GM19351 (cell line): ENCODE results near the gene USP10.
"Not testable (repeated sequence)": the region's sequence is repeated elsewhere in the genome, so short reads cannot be mapped to it uniquely, and the experiment has no call there.

Experiments used
- ATAC-seq: cut with Tn5 transposase; IDR thresholded peaks from one replicate; pipeline ENCODE4 v1.9.1; 2021; ENCODE audit warnings: mild to moderate bottlenecking, moderate library complexity; ENCODE audit not compliant: unreplicated experiment

The USP10 gene

GRCh38 chr16:84726079-84726668 lies 26.4 kb downstream of the USP10 start:
- ATAC-seq = no peak

- ATAC-seq = no peak
Measured at GRCh38 chr16:84726669-84727467, 27.1 kb downstream of the USP10 start.

GRCh38 chr16:84728853-84729424 lies 29.1 kb downstream of the USP10 start:
- ATAC-seq = no peak

- no peak for ATAC-seq
Measured at GRCh38 chr16:84729716-84730320, 30.0 kb downstream of the USP10 start.

- ATAC-seq = peak; percentile 71
Measured at GRCh38 chr16:84730406-84731106, 30.8 kb downstream of the USP10 start.

- not testable (repeated sequence) for ATAC-seq
Measured at GRCh38 chr16:84732332-84732673, 32.5 kb downstream of the USP10 start.

GRCh38 chr16:84732674-84733352 lies 33.0 kb downstream of the USP10 start:
- ATAC-seq = no peak

GRCh38 chr16:84735849-84736586 lies 36.2 kb downstream of the USP10 start:
- ATAC-seq = no peak

GRCh38 chr16:84737192-84738011 lies 37.6 kb downstream of the USP10 start:
- no peak for ATAC-seq

GRCh38 chr16:84738255-84739038 lies 38.6 kb downstream of the USP10 start:
- ATAC-seq = peak; percentile 72

- no peak for ATAC-seq
Measured at GRCh38 chr16:84739349-84740124, 39.7 kb downstream of the USP10 start.

GRCh38 chr16:84740596-84741116 lies 40.9 kb downstream of the USP10 start:
- ATAC-seq = no peak

GRCh38 chr16:84741340-84741830 lies 41.6 kb downstream of the USP10 start:
- no peak for ATAC-seq

- no peak for ATAC-seq
Measured at GRCh38 chr16:84742641-84743092, 42.9 kb downstream of the USP10 start.

GRCh38 chr16:84746231-84746630 lies 46.4 kb downstream of the USP10 start:
- ATAC-seq = no peak

GRCh38 chr16:84746875-84747274 lies 47.1 kb downstream of the USP10 start:
- ATAC-seq = no peak

GRCh38 chr16:84748247-84748646 lies 48.4 kb downstream of the USP10 start:
- ATAC-seq = not testable (repeated sequence)
